IPS DF 4.7 (cell line): ENCODE results near the gene COL8A2.
"Not testable (repeated sequence)": the region's sequence is repeated elsewhere in the genome, so short reads cannot be mapped to it uniquely, and the experiment has no call there.

Experiments used
- DNase-seq: peaks from one replicate; pipeline ENCODE4 v3.0.0-alpha.2; 2013; ENCODE audit warnings: low spot score; ENCODE audit errors: extremely low read depth

COL8A2 gene

GRCh38 chr1:36125129-36125991 is at the start of gene COL8A2:
TSS of gene COL8A2 (minus strand) at chr1:36125222. CDS start at chr1:36100242, 24,980 bp downstream.
- DNase-seq = no peak

GRCh38 chr1:36174713-36175112 is 49.7 kb upstream of the COL8A2 start:
- no peak for DNase-seq

GRCh38 chr1:36172983-36173382 is 48.0 kb upstream of the COL8A2 start:
- no peak for DNase-seq

GRCh38 chr1:36172017-36172747 is 47.2 kb upstream of the COL8A2 start:
- no peak for DNase-seq

- DNase-seq = no peak
Observed at GRCh38 chr1:36170643-36171412, 45.8 kb upstream of the COL8A2 start.

GRCh38 chr1:36168514-36168913 is 43.5 kb upstream of the COL8A2 start:
- DNase-seq = no peak

- no peak for DNase-seq
Observed at GRCh38 chr1:36166938-36167905, 42.2 kb upstream of the COL8A2 start.

GRCh38 chr1:36166136-36166535 is 41.1 kb upstream of the COL8A2 start:
- no peak for DNase-seq

- no peak for DNase-seq
Observed at GRCh38 chr1:36165145-36165544, 40.1 kb upstream of the COL8A2 start.

GRCh38 chr1:36164361-36164760 is 39.3 kb upstream of the COL8A2 start:
- no peak for DNase-seq

- no peak for DNase-seq
Observed at GRCh38 chr1:36163426-36163825, 38.4 kb upstream of the COL8A2 start.

- no peak for DNase-seq
Observed at GRCh38 chr1:36162680-36163239, 37.7 kb upstream of the COL8A2 start.

- DNase-seq = no peak
Observed at GRCh38 chr1:36161641-36162531, 36.9 kb upstream of the COL8A2 start.

GRCh38 chr1:36160949-36161485 is 36.0 kb upstream of the COL8A2 start:
- no peak for DNase-seq

- DNase-seq = no peak
Observed at GRCh38 chr1:36160388-36160948, 35.4 kb upstream of the COL8A2 start.

GRCh38 chr1:36159614-36160387 is 34.8 kb upstream of the COL8A2 start:
- no peak for DNase-seq

- DNase-seq = not testable (repeated sequence)
Observed at GRCh38 chr1:36158827-36159252, 33.8 kb upstream of the COL8A2 start.
